Body of pancreas (tissue), 4 donors: ENCODE data around the gene PHF24. TPM values are rescaled to one million over a fixed set of nuclear protein-coding genes. Genes with fewer than 3 reads are reported as not detected.
"Not testable (repeated sequence)": the region's sequence is repeated elsewhere in the genome, so short reads cannot be mapped to it uniquely, and the experiment has no call there.

Experiments
- ATAC-seq: fragments of 150-250 bp; one replicate; pipeline ENCODE4 v1.9.1; 2016
- DNase-seq, 4 donors: peaks; one replicate each; pipeline ENCODE4 v3.0.0-alpha.2; 2019
- H3K27ac ChIP-seq, 4 donors: fragments of 200-600 bp; sonication (generic); 1 replicate in 3 of 4; 2 replicates in 1 of 4; pipeline versions ENCODE4 v1.5.1 to v1.6.1; 2016 to 2019; ENCODE audit warnings: mild to moderate bottlenecking in 1 of 4, mixed read lengths in 1 of 4, moderate library complexity in 1 of 4
- H3K27me3 ChIP-seq, 2 donors: fragments of 200-600 bp; sonication (generic); one replicate each; pipeline ENCODE4 v1.6.0; 2016; ENCODE audit warnings: mild to moderate bottlenecking in 1 of 2
- H3K36me3 ChIP-seq, 2 donors: fragments of 200-600 bp; sonication (generic); replicated peaks in 1 of 2; 2 replicates each; pipeline ENCODE4 v1.5.1; 2016; ENCODE audit warnings: low read depth in 2 of 2; ENCODE audit not compliant: insufficient read depth in 1 of 2
- H3K4me1 ChIP-seq: fragments of 200-600 bp; sonication (generic); one replicate; pipeline ENCODE4 v1.6.0; 2016
- H3K4me3 ChIP-seq, 2 donors: fragments of 200-600 bp; sonication (generic); 1 replicate in 1 of 2; 2 replicates in 1 of 2; pipeline ENCODE4 v1.5.1; 2016 to 2019
- H3K9me3 ChIP-seq, 3 donors: fragments of 200-600 bp; sonication (generic); 1 replicate in 2 of 3; 2 replicates in 1 of 3; pipeline ENCODE4 v1.5.1; 2016
- CTCF ChIP-seq, 7 experiments: fragments of 450-650 bp in 4 of 7; fragments of 200-600 bp in 3 of 7; sonication (generic) in 3 of 7; IDR thresholded peaks; one replicate each; pipeline ENCODE4 v1.5.1; 2016 to 2019; ENCODE audit warnings: antibody characterized with exemption in 7 of 7
- POLR2A ChIP-seq, 3 donors: fragments of 450-650 bp; IDR thresholded peaks; one replicate each; pipeline ENCODE4 v1.6.1; 2016; ENCODE audit warnings: antibody characterized with exemption in 3 of 3, mild to moderate bottlenecking in 2 of 3
- WGBS, 2 donors: methylation state at CpG; one replicate each; pipeline ENCODE4 v1.1.5; 2017; 5-methylcytosine and 5-hydroxymethylcytosine counted together
- intact Hi-C: fragments of 100-400 bp; cut with DNase I; formaldehyde crosslinking; loops from one replicate; pipeline ENCODE4 v1.15.1; 2023
- total RNA-seq, 2 donors: library from RNA; depleted of rRNA; stranded (reverse); fragments of >200 nt; gene quantifications; one replicate each; pipeline ENCODE4 v1.1.0, GENCODE V29; 2016

The PHF24 gene
- total RNA-seq, 2 donors from 2014 or later: 0.26 TPM; not detected in 1

- Histone ChIP-seq H3K4me1 (no peaks in the 10 kb centered on the region), H3K36me3 (peaks cover 0 to 4% of the 10 kb centered on the region in 2 donors), H3K27me3 (no peaks in the 10 kb centered on the region), H3K27ac (no peak overlapping the region), H3K9me3 (peaks cover 0 to 5% (median 0%) of the 10 kb centered on the region in 3 donors), H3K4me3 (no peak overlapping the region)
- intact Hi-C loops: no loop called here
- TF ChIP-seq CTCF (IDR thresholded peaks at IDR 0.05): no peak
- no peak for TF ChIP-seq POLR2A (IDR thresholded peaks at IDR 0.05)
- DNase-seq: no peak
- WGBS, 2 donors: 93 to 95% methylated on average over 3 of the region's 3 CpGs
- ATAC-seq: no peak
Measured at GRCh38 chr9:35010351-35010958, 52.4 kb downstream of the PHF24 start.

GRCh38 chr9:35014517-35014916 is 56.4 kb downstream of the PHF24 start:
- H3K27ac ChIP-seq: no peak overlapping the region
- peaks cover 0 to 4% of the 10 kb centered on the region in 2 donors for H3K36me3 ChIP-seq
- no peaks in the 10 kb centered on the region for H3K4me1 ChIP-seq
- intact Hi-C loops: no loop called here
- no peaks in the 10 kb centered on the region for H3K27me3 ChIP-seq
- no peak overlapping the region for H3K4me3 ChIP-seq
- ATAC-seq: no peak
- WGBS, 2 donors: 85 to 86% methylated on average over 2 of the region's 2 CpGs
- DNase-seq: no peak
- peaks cover 0 to 5% (median 0%) of the 10 kb centered on the region in 3 donors for H3K9me3 ChIP-seq
- TF ChIP-seq CTCF (IDR thresholded peaks at IDR 0.05): no peak
- no peak for TF ChIP-seq POLR2A (IDR thresholded peaks at IDR 0.05)

- H3K27me3 ChIP-seq, ATAC-seq, H3K4me1 ChIP-seq, H3K27ac ChIP-seq, intact Hi-C loops, H3K36me3 ChIP-seq, DNase-seq, H3K4me3 ChIP-seq, H3K9me3 ChIP-seq: not testable (repeated sequence)
- WGBS, 2 donors: 65 to 89% methylated on average over 5 of the region's 5 CpGs
Measured at GRCh38 chr9:35023443-35023842, 65.4 kb downstream of the PHF24 start.

GRCh38 chr9:35026671-35027070 is 68.6 kb downstream of the PHF24 start:
- peaks cover 0 to 2% of the 10 kb centered on the region in 2 donors for H3K36me3 ChIP-seq
- TF ChIP-seq CTCF (IDR thresholded peaks at IDR 0.05): no peak
- TF ChIP-seq POLR2A (IDR thresholded peaks at IDR 0.05): no peak
- no peak overlapping the region for H3K27ac ChIP-seq
- no peaks in the 10 kb centered on the region for H3K4me1 ChIP-seq
- DNase-seq (no peak), ATAC-seq (no peak)
- WGBS, 2 donors: 79 to 94% methylated on average over 3 of the region's 3 CpGs
- no peaks in the 10 kb centered on the region for H3K27me3 ChIP-seq
- H3K9me3 ChIP-seq: no peaks in the 10 kb centered on the region
- intact Hi-C loops: no loop called here
- no peak overlapping the region for H3K4me3 ChIP-seq

GRCh38 chr9:35027374-35027773 is 69.3 kb downstream of the PHF24 start:
- 60 to 70% methylated on average over 1 of the region's 1 CpG for WGBS, 2 donors
- TF ChIP-seq POLR2A (IDR thresholded peaks at IDR 0.05) (no peak), CTCF (IDR thresholded peaks at IDR 0.05) (no peak)
- DNase-seq (no peak), ATAC-seq (no peak)
- Histone ChIP-seq H3K36me3 (peaks cover 0 to 2% of the 10 kb centered on the region in 2 donors), H3K27me3 (no peaks in the 10 kb centered on the region), H3K9me3 (no peaks in the 10 kb centered on the region), H3K4me3 (no peak overlapping the region), H3K4me1 (no peaks in the 10 kb centered on the region), H3K27ac (no peak overlapping the region)
- intact Hi-C loops: no loop called here
